HG03432 (cell line): ENCODE measurements around the gene YWHAE.

ENCODE experiments used
- ATAC-seq: cut with Tn5 transposase; IDR thresholded peaks from one replicate; pipeline ENCODE4 v1.9.1; 2021; ENCODE audit warnings: mild to moderate bottlenecking, moderate library complexity; ENCODE audit not compliant: unreplicated experiment

The YWHAE gene

GRCh38 chr17:1298606-1299005 lies 101.4 kb downstream of the YWHAE start:
- ATAC-seq, result no peak
